ENCODE measurements around the gene IFITM5. TPM values are rescaled to one million over a fixed set of nuclear protein-coding genes. Genes with fewer than 3 reads are reported as not detected.

The IFITM5 gene
- total RNA-seq, 2 donors from 2014 or later = not detected

DNA sequence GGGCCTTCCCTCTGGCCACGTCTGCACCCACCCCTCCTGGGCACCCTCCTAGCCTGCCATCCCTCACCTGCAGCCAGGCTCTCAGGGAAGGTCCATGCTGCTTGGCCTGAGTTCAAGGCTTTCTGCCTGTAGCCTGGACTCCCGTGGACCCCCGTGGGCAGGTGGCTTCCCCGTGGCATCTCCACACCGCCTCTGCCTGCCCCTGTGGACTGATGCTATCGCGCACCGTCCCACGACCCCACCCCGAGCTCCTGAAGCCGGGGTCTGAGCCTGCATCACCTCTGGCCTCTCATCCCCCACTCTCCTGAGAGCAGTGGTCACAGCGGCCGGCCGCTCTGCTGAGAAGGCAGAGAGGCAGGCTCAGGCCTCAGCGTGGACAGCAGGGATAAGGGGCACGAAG, 4.5 kb downstream of the IFITM5 start:
- Mint-ChIP-seq H3K36me3 (ENCODE audit: low read depth) (peaks cover 15% of the 10 kb centered on the region), H3K27ac (no peak overlapping the region), H3K27me3 (ENCODE audit: insufficient read depth) (no peaks in the 10 kb centered on the region), H3K4me3 (no peak overlapping the region), H3K4me1 (peaks cover 12% of the 10 kb centered on the region), H3K9me3 (no peaks in the 10 kb centered on the region)
- H3K36me3 ChIP-seq (ENCODE audit: control insufficient read depth, insufficient read depth, low read length) = peaks cover 6% of the 10 kb centered on the region
- no peaks in the 10 kb centered on the region for H3K9me3 ChIP-seq (ENCODE audit: control insufficient read depth, low read length)
- H3K4me3 ChIP-seq (ENCODE audit: low read length) = no peak overlapping the region
- no peaks in the 10 kb centered on the region for H3K4me1 ChIP-seq (ENCODE audit: control insufficient read depth, insufficient read depth, low read length)
- TF ChIP-seq, protein P1, sequence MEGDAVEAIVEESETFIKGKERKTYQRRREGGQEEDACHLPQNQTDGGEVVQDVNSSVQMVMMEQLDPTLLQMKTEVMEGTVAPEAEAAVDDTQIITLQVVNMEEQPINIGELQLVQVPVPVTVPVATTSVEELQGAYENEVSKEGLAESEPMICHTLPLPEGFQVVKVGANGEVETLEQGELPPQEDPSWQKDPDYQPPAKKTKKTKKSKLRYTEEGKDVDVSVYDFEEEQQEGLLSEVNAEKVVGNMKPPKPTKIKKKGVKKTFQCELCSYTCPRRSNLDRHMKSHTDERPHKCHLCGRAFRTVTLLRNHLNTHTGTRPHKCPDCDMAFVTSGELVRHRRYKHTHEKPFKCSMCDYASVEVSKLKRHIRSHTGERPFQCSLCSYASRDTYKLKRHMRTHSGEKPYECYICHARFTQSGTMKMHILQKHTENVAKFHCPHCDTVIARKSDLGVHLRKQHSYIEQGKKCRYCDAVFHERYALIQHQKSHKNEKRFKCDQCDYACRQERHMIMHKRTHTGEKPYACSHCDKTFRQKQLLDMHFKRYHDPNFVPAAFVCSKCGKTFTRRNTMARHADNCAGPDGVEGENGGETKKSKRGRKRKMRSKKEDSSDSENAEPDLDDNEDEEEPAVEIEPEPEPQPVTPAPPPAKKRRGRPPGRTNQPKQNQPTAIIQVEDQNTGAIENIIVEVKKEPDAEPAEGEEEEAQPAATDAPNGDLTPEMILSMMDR (conservative IDR thresholded peaks at IDR 0.05) = no peak
- 90 to 95% methylated on average over 12 to 16 of the region's 16 CpGs for WGBS, 2 experiments (ENCODE audit: insufficient coverage in 1 of 2, insufficient read length in 1 of 2)
- peak; percentile 39 for DNase-seq
- no peak overlapping the region for H3K27ac ChIP-seq (ENCODE audit: low read depth, low read length)
- no peaks in the 10 kb centered on the region for H3K27me3 ChIP-seq (ENCODE audit: control insufficient read depth, insufficient read depth, low read length, poor library complexity, severe bottlenecking)
- no peak overlapping the region for H3K9ac ChIP-seq (ENCODE audit: extremely low read depth, low read length, poor library complexity, severe bottlenecking)

DNA sequence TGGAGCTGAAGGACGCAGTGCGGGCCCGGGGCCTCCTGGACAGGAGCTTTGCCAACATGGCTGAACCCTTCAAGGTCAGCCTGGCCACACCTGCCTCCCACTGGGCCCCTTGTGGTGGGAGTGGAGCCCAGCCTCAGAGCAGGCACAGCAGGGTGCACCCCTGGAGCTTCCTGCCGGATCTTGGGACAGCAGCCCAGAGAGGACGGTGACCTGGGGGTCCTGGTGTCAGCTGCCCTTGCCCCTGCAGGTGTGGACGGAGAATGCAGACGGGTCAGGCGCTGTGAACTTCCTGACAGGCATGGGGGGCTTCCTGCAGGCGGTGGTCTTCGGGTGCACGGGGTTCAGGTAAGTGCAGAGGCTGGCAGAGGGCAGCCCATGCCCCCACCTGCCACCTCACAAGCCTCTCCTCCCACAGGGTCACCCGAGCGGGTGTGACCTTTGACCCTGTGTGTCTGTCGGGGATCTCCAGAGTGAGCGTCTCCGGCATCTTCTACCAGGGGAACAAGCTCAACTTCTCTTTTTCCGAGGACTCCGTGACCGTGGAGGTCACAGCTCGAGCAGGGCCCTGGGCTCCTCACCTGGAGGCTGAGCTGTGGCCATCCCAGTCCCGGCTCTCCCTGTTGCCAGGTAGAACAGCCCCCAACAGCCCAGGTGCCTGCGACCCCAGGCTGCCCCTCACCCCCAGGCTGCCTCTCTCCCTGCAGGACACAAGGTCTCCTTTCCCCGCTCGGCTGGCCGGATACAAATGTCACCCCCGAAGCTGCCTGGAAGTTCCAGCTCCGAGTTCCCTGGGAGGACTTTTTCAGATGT, 5.3 kb downstream of the IFITM5 start:
- Histone ChIP-seq H3K9me3 (ENCODE audit: control insufficient read depth, low read length) (no peaks in the 10 kb centered on the region), H3K27ac (ENCODE audit: low read depth, low read length) (no peak overlapping the region), H3K36me3 (ENCODE audit: control insufficient read depth, insufficient read depth, low read length) (peaks cover 6% of the 10 kb centered on the region), H3K4me3 (ENCODE audit: low read length) (no peak overlapping the region), H3K4me1 (ENCODE audit: control insufficient read depth, insufficient read depth, low read length) (no peaks in the 10 kb centered on the region), H3K9ac (ENCODE audit: extremely low read depth, low read length, poor library complexity, severe bottlenecking) (no peak overlapping the region), H3K27me3 (ENCODE audit: control insufficient read depth, insufficient read depth, low read length, poor library complexity, severe bottlenecking) (no peaks in the 10 kb centered on the region)
- TF ChIP-seq, protein P1 (conservative IDR thresholded peaks at IDR 0.05) = no peak
- Mint-ChIP-seq H3K9me3 (no peaks in the 10 kb centered on the region), H3K4me1 (peaks cover 12% of the 10 kb centered on the region), H3K4me3 (no peak overlapping the region), H3K27ac (no peak overlapping the region), H3K27me3 (ENCODE audit: insufficient read depth) (no peaks in the 10 kb centered on the region), H3K36me3 (ENCODE audit: low read depth) (peaks cover 15% of the 10 kb centered on the region)
- peak; percentile 38 for DNase-seq
- WGBS, 2 experiments (ENCODE audit: insufficient coverage in 1 of 2, insufficient read length in 1 of 2) = 91 to 95% methylated on average over 15 to 27 of the region's 27 CpGs

DNA sequence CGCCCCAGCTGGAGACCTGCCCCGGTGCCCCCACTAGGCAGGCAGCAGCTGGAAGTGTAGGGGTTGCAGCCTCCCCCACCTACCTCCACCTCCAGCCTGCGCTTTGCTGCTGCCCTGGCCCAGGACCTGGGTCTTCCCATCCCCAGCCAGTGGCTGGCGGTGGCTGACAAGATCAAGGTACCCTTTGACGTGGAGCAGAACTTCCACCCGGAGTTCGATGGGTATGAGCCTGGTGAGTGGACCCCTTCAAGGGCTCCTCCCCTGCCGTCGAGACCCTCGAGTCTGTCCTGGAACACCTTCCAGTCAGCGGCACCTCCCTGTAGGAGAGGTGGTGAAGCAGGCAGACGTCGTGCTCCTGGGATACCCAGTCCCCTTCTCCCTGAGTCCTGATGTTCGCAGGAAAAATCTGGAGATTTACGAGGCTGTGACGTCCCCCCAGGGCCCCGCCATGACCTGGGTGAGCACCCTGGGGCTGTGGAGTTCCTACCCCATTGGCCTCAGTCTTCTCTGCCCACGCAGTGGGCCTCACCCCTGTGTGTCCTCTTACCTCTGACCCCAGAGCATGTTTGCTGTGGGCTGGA, 6.0 kb downstream of the IFITM5 start:
- H3K27ac Mint-ChIP-seq = no peak overlapping the region
- no peaks in the 10 kb centered on the region for H3K9me3 ChIP-seq (ENCODE audit: control insufficient read depth, low read length)
- H3K4me1 ChIP-seq (ENCODE audit: control insufficient read depth, insufficient read depth, low read length) = no peaks in the 10 kb centered on the region
- H3K36me3 Mint-ChIP-seq (ENCODE audit: low read depth) = peaks cover 15% of the 10 kb centered on the region
- H3K36me3 ChIP-seq (ENCODE audit: control insufficient read depth, insufficient read depth, low read length) = peaks cover 6% of the 10 kb centered on the region
- TF ChIP-seq, protein P1 (conservative IDR thresholded peaks at IDR 0.05) = no peak
- H3K27me3 Mint-ChIP-seq (ENCODE audit: insufficient read depth) = no peaks in the 10 kb centered on the region
- peaks cover 12% of the 10 kb centered on the region for H3K4me1 Mint-ChIP-seq
- no peak overlapping the region for H3K9ac ChIP-seq (ENCODE audit: extremely low read depth, low read length, poor library complexity, severe bottlenecking)
- no peak overlapping the region for H3K4me3 Mint-ChIP-seq
- peak; percentile 28 for DNase-seq
- no peak overlapping the region for H3K27ac ChIP-seq (ENCODE audit: low read depth, low read length)
- H3K9me3 Mint-ChIP-seq = no peaks in the 10 kb centered on the region
- WGBS, 2 experiments (ENCODE audit: insufficient coverage in 1 of 2, insufficient read length in 1 of 2) = 92 to 97% methylated on average over 10 to 18 of the region's 18 CpGs
- no peak overlapping the region for H3K4me3 ChIP-seq (ENCODE audit: low read length)
- peaks cover 2% of the 10 kb centered on the region for H3K27me3 ChIP-seq (ENCODE audit: control insufficient read depth, insufficient read depth, low read length, poor library complexity, severe bottlenecking)
